Lower lobe of right lung (tissue), 2 donors: Measurements from ENCODE around the gene PLK5. TPM values are rescaled to one million over a fixed set of nuclear protein-coding genes. Genes with fewer than 3 reads are reported as not detected.
A peak's percentile ranks its signal among the peaks of the same experiment; 100 is the strongest.

Source experiments
- ATAC-seq, 2 donors: fragments of 200-7000 bp; cut with Tn5 transposase; one replicate each; pipeline ENCODE4 v1.9.1; 2020 to 2022; ENCODE audit warnings: mild to moderate bottlenecking in 2 of 2, moderate library complexity in 2 of 2
- DNase-seq: peaks from one replicate; pipeline ENCODE4 v3.0.0-alpha.2; 2020
- H3K27ac ChIP-seq: fragments of 200-600 bp; one replicate; pipeline ENCODE4 v1.8.0; 2022
- H3K27me3 ChIP-seq: fragments of 200-600 bp; one replicate; pipeline ENCODE4 v1.8.0; 2022; ENCODE audit warnings: low read depth
- H3K36me3 ChIP-seq: fragments of 200-600 bp; one replicate; pipeline ENCODE4 v1.8.0; 2022; ENCODE audit warnings: mild to moderate bottlenecking
- H3K4me1 ChIP-seq: fragments of 200-600 bp; one replicate; pipeline ENCODE4 v1.8.0; 2022
- H3K4me3 ChIP-seq: fragments of 200-600 bp; one replicate; pipeline ENCODE4 v1.8.0; 2022; ENCODE audit warnings: mild to moderate bottlenecking
- H3K9me3 ChIP-seq: fragments of 200-600 bp; one replicate; pipeline ENCODE4 v1.8.0; 2022
- CTCF ChIP-seq: fragments of 200-600 bp; IDR thresholded peaks from one replicate; pipeline ENCODE4 v1.8.0; 2022; ENCODE audit warnings: antibody characterized with exemption, mild to moderate bottlenecking
- intact Hi-C: fragments of 100-400 bp; cut with DNase I; formaldehyde crosslinking; loops from one replicate; pipeline ENCODE4 v1.11.0; 2022
- total RNA-seq: library from RNA; stranded (reverse); fragmentation: NEBNext Ultra II Directional; extraction: Animal tissue kit (Norgen Biotek cat#: 25700); gene quantifications from one replicate; pipeline ENCODE4 v1.2.1, GENCODE V29; 2021
- donor health status: DM: no; HTN: yes; CAD: no; lungs with severe emphysema.

Gene PLK5
- total RNA-seq, 1 donor from 2014 or later, result not detected

DNA sequence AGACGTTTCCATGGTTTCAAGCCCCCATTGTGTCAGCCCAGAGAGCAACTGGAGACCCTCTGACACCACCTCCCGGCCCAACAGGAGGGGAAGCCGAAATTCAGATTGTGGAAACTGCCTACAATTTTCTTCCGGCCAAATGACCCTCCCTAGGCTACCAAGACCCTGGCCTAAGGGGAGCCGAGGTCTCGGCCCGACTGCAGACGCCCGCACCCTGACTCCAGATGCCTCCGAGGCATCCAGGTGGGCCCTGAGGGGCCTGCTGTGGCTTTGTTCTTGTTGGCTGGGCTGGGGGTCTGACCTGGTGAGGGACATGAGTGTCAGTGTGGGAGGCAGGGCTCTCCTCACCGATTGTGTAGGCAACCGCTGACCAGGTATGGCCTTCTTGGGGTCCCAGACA is 34.7 kb downstream of the PLK5 start:
- no peak for ATAC-seq
- no peak overlapping the region for H3K4me3 ChIP-seq
- no peaks in the 10 kb centered on the region for H3K9me3 ChIP-seq
- no peaks in the 10 kb centered on the region for H3K4me1 ChIP-seq
- H3K36me3 ChIP-seq, result no peaks in the 10 kb centered on the region
- H3K27me3 ChIP-seq, result no peaks in the 10 kb centered on the region
- intact Hi-C loops, result no loop called here
- H3K27ac ChIP-seq, result no peak overlapping the region
- DNase-seq, result no peak
- TF ChIP-seq CTCF, result no peak

DNA sequence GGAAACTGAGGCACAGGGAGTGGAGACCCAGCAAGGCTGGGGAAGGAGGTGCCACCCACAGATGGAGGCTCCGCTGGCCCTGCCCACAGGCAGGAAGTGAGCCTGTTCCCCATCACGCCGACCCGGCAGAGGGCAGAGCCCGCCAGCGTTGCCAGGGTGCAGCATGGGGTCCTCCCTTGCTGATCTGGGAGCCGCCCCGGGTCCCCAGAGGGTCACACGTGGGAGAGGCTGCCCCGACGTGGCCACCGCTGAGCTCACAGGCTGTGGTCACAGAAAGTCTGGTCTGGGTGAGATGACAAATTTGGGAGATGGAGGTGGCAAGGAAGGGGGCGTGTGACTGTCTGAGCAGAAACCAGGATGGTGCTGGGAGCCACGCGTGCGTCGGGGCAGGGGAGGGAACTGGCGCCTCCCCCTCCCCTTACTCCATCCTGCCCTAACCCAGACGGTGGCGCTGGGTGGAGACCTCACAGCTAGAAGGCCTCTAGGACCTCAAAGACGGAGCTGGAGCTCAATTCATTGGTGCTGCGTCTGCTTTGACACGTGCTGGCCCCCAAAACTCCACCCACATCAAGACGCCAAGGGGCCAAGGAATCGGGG is 36.5 kb downstream of the PLK5 start:
- Histone ChIP-seq H3K27ac (no peak overlapping the region), H3K27me3 (no peaks in the 10 kb centered on the region), H3K9me3 (no peaks in the 10 kb centered on the region), H3K4me1 (peaks cover under 1% of the 10 kb centered on the region), H3K36me3 (no peaks in the 10 kb centered on the region), H3K4me3 (no peak overlapping the region)
- intact Hi-C loops, result no loop called here
- DNase-seq (no peak), ATAC-seq (no peak)
- no peak for TF ChIP-seq CTCF

- ATAC-seq (no peak), DNase-seq (no peak)
- no peaks in the 10 kb centered on the region for H3K9me3 ChIP-seq
- no peak for TF ChIP-seq CTCF
- no peak overlapping the region for H3K4me3 ChIP-seq
- no peaks in the 10 kb centered on the region for H3K27me3 ChIP-seq
- intact Hi-C loops, result no loop called here
- peaks cover 10% of the 10 kb centered on the region for H3K4me1 ChIP-seq
- H3K36me3 ChIP-seq, result no peaks in the 10 kb centered on the region
- no peak overlapping the region for H3K27ac ChIP-seq
These were observed 37.5 kb downstream of the PLK5 start for GRCh38 chr19:1561236-1561842.

GRCh38 chr19:1563251-1563650 is 39.4 kb downstream of the PLK5 start:
- H3K27ac ChIP-seq, result no peak overlapping the region
- H3K4me1 ChIP-seq, result peaks cover 10% of the 10 kb centered on the region
- H3K27me3 ChIP-seq, result no peaks in the 10 kb centered on the region
- no peaks in the 10 kb centered on the region for H3K36me3 ChIP-seq
- DNase-seq (no peak), ATAC-seq (no peak)
- H3K9me3 ChIP-seq, result no peaks in the 10 kb centered on the region
- H3K4me3 ChIP-seq, result no peak overlapping the region
- intact Hi-C loops, result no loop called here
- TF ChIP-seq CTCF, result no peak

- Histone ChIP-seq H3K9me3 (no peaks in the 10 kb centered on the region), H3K27ac (peak overlapping the region; percentile 82), H3K27me3 (no peaks in the 10 kb centered on the region), H3K36me3 (no peaks in the 10 kb centered on the region), H3K4me3 (peak overlapping the region; percentile 73), H3K4me1 (peaks cover 14% of the 10 kb centered on the region)
- intact Hi-C loops, result no loop called here
- peak; percentile 84 to 91 for ATAC-seq
- peak; percentile 76 for DNase-seq
- TF ChIP-seq CTCF, result no peak
These were observed 42.7 kb downstream of the PLK5 start for GRCh38 chr19:1566392-1567115.
